Prostate gland (tissue), 2 donors: Measurements from ENCODE around the gene C10orf90. TPM values are rescaled to one million over a fixed set of nuclear protein-coding genes. Genes with fewer than 3 reads are reported as not detected.

Source experiments
- DNase-seq: peaks from one replicate; pipeline ENCODE4 v3.0.0-alpha.2; 2019; ENCODE audit warnings: low spot score
- H3K27ac ChIP-seq, 2 donors: fragments of 200-600 bp; sonication (generic); 2 replicates each; pipeline ENCODE4 v1.5.1; 2017 to 2019
- H3K27me3 ChIP-seq: fragments of 200-600 bp; sonication (generic); replicated peaks from 2 replicates; pipeline ENCODE4 v1.5.1; 2019; ENCODE audit not compliant: insufficient read depth
- H3K36me3 ChIP-seq, 2 donors: fragments of 200-600 bp; sonication (generic); 1 replicate in 1 of 2; 2 replicates in 1 of 2; pipeline versions ENCODE4 v1.5.1 to v1.8.1; 2017 to 2019
- H3K4me1 ChIP-seq: fragments of 200-600 bp; sonication (generic); replicated peaks from 2 replicates; pipeline ENCODE4 v1.5.1; 2019
- H3K4me3 ChIP-seq, 2 donors: fragments of 200-600 bp; sonication (generic); 2 replicates each; pipeline ENCODE4 v1.5.1; 2017 to 2019
- H3K9me3 ChIP-seq: fragments of 200-600 bp; sonication (generic); 2 replicates; pipeline ENCODE4 v1.5.1; 2017
- POLR2A ChIP-seq: fragments of 450-650 bp; IDR thresholded peaks from one replicate; pipeline ENCODE4 v1.6.1; 2016; ENCODE audit warnings: antibody characterized with exemption, mild to moderate bottlenecking
- POLR2AphosphoS5 ChIP-seq: sonication (generic); formaldehyde crosslinking; IDR thresholded peaks from one replicate; pipeline ENCODE4 v1.6.1; 2017; ENCODE audit warnings: antibody characterized with exemption
- WGBS: methylation state at CpG from one replicate; pipeline ENCODE4 v1.1.5; 2018; 5-methylcytosine and 5-hydroxymethylcytosine counted together
- intact Hi-C: fragments of 100-400 bp; cut with DNase I; formaldehyde crosslinking; loops from one replicate; pipeline ENCODE4 v1.14.2; 2022
- total RNA-seq, 2 donors: library from RNA; depleted of rRNA; stranded (reverse); fragments of >200 nt; gene quantifications; one replicate each; pipeline ENCODE4 v1.1.0, GENCODE V29; 2016
- TF ChIP-seq, protein P1 (sequence below), 4 experiments: fragments of 200-600 bp in 2 of 4; fragments of 450-650 bp in 2 of 4; sonication (generic) in 2 of 4; IDR thresholded peaks; 1 replicate in 3 of 4; 2 replicates in 1 of 4; pipeline ENCODE4 v1.5.1; 2016 to 2019; ENCODE audit warnings: antibody characterized with exemption in 4 of 4, mild to moderate bottlenecking in 2 of 4, moderate library complexity in 2 of 4

C10orf90 gene
- total RNA-seq, 2 donors from 2014 or later, result 0.45 TPM; not detected in 1

DNA sequence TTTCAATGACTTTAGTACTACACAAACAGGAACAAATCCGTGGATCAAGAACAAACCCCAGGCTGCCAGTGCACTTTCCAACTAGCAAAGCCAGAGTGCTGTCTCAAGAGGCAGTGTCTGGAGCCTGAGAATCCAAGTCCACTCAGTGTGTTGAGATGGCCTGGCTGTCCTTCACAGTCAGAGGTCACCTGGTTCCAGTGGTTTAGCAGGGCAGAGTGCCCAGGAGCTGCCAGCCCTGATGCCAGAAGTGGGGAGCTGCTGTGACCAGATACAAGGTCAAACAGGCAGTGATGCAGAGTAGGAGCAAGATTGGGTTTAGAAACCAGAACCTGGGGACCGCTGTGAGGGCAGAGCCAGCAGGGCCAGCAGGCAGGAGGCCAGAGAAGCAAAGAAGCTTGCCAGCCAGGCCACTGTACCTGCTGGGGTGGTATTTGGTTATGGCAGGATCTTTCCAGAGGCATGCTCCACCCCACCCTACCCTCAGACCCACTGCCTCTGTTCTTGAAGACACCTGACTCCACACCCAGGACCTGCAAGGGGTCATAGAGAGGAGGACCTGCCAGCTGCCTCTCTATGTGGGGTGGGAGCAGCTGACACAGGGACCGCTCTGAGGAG lies 35.6 kb upstream of the C10orf90 start:
- Histone ChIP-seq H3K4me1 (no peaks in the 10 kb centered on the region), H3K36me3 (no peaks in the 10 kb centered on the region), H3K4me3 (no peak overlapping the region), H3K27me3 (no peaks in the 10 kb centered on the region), H3K27ac (no peak overlapping the region), H3K9me3 (no peaks in the 10 kb centered on the region)
- no peak for DNase-seq
- WGBS, result 69% methylated on average over 3 of the region's 3 CpGs
- intact Hi-C loops, result no loop called here
- TF ChIP-seq, protein P1, sequence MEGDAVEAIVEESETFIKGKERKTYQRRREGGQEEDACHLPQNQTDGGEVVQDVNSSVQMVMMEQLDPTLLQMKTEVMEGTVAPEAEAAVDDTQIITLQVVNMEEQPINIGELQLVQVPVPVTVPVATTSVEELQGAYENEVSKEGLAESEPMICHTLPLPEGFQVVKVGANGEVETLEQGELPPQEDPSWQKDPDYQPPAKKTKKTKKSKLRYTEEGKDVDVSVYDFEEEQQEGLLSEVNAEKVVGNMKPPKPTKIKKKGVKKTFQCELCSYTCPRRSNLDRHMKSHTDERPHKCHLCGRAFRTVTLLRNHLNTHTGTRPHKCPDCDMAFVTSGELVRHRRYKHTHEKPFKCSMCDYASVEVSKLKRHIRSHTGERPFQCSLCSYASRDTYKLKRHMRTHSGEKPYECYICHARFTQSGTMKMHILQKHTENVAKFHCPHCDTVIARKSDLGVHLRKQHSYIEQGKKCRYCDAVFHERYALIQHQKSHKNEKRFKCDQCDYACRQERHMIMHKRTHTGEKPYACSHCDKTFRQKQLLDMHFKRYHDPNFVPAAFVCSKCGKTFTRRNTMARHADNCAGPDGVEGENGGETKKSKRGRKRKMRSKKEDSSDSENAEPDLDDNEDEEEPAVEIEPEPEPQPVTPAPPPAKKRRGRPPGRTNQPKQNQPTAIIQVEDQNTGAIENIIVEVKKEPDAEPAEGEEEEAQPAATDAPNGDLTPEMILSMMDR (IDR thresholded peaks at IDR 0.05), result no peak
- TF ChIP-seq POLR2AphosphoS5, result no peak
- TF ChIP-seq POLR2A, result no peak

DNA sequence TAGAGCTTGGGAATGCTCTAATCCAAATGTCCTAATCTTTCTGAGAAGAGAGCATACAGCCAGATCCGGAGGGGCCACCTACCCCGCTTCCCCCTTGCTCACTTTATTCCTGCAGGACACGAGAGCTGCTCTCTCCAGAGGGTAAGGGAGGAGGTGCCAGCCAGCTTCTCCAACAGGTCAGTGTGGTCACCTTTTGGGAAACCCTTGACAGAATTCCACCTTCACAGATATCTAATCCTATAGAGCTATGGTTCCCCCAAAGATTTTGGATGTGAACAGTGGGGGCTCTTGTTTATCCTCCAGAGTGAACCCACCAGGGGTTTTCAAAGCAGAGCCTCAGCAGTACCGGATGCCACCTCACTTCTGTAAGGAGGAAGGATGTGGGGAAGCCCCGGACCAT lies 34.6 kb upstream of the C10orf90 start:
- H3K27me3 ChIP-seq, result no peaks in the 10 kb centered on the region
- no peak overlapping the region for H3K27ac ChIP-seq
- H3K36me3 ChIP-seq, result no peaks in the 10 kb centered on the region
- H3K4me3 ChIP-seq, result no peak overlapping the region
- TF ChIP-seq POLR2AphosphoS5, result no peak
- TF ChIP-seq POLR2A, result no peak
- TF ChIP-seq, protein P1 (IDR thresholded peaks at IDR 0.05), result no peak
- intact Hi-C loops, result no loop called here
- no peaks in the 10 kb centered on the region for H3K4me1 ChIP-seq
- H3K9me3 ChIP-seq, result no peaks in the 10 kb centered on the region
- WGBS, result 66% methylated on average over 5 of the region's 5 CpGs
- no peak for DNase-seq

DNA sequence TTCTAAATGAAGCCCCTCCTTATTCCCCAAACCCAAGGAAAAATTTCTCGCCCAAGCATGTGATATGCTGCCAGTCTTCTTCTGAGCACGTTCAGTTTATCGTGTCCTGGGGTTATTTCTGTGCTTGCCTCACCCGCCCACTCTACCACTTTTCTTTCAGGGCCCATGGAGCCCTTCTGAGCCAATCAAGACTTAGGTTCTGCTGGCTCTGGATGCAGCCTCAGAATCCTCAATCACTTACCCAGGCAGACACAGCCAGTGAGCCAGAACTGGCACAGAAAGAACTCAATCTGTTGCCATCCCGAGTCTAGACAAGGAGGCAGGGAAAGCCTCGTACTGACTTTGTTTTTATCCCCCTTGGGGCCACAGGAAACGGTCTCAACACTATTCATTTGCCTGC lies 34.2 kb upstream of the C10orf90 start:
- intact Hi-C loops, result no loop called here
- Histone ChIP-seq H3K4me3 (no peak overlapping the region), H3K27me3 (no peaks in the 10 kb centered on the region), H3K9me3 (no peaks in the 10 kb centered on the region), H3K4me1 (no peaks in the 10 kb centered on the region), H3K27ac (no peak overlapping the region), H3K36me3 (no peaks in the 10 kb centered on the region)
- 54% methylated on average over 7 of the region's 7 CpGs for WGBS
- no peak for DNase-seq
- TF ChIP-seq POLR2AphosphoS5 (no peak), POLR2A (no peak)
- TF ChIP-seq, protein P1 (IDR thresholded peaks at IDR 0.05), result no peak

DNA sequence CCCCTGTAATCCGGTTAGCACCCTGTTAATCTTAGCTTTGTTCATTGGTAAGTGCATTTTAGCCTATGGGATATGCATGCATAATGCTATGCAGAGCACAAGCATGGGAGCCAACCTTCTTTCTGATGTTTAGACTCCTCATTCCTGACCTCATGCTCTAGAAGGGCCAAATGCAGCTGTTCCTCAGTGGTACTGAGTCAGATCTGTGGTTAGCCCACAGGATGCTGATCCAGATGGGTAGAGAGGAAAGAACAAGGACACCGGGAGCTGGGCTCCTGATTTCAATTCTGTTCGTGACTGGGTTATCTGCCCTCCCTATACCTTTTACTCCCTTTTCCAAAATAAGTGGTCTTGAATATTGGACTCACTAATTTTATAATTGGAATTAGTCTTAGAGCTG lies 31.7 kb upstream of the C10orf90 start:
- TF ChIP-seq POLR2A (no peak), POLR2AphosphoS5 (no peak)
- TF ChIP-seq, protein P1 (IDR thresholded peaks at IDR 0.05), result no peak
- no peak overlapping the region for H3K27ac ChIP-seq
- 87% methylated on average over 3 of the region's 3 CpGs for WGBS
- H3K9me3 ChIP-seq, result no peaks in the 10 kb centered on the region
- no peaks in the 10 kb centered on the region for H3K4me1 ChIP-seq
- H3K36me3 ChIP-seq, result no peaks in the 10 kb centered on the region
- H3K4me3 ChIP-seq, result no peak overlapping the region
- intact Hi-C loops, result no loop called here
- no peaks in the 10 kb centered on the region for H3K27me3 ChIP-seq
- DNase-seq, result no peak

DNA sequence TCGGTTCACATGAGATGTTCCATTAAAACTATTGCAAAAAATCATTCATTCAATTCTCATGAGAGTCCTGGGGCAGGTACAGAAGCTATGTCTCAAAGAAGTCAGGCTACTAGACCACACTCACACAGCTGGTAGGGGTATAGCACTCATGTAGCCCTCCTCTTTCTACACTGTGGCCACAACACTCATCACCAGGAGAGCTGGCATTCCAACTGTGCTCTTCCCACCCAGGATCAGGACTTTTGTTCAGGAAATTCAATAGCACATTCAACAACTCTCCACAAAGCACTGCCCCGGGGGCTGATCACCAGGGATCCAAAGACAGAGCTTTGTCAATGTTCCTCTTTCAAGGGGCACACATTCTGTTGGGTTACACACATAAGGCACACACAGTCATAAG lies 31.0 kb upstream of the C10orf90 start:
- 88% methylated on average over 2 of the region's 2 CpGs for WGBS
- no peaks in the 10 kb centered on the region for H3K36me3 ChIP-seq
- no peak for DNase-seq
- intact Hi-C loops, result no loop called here
- no peak overlapping the region for H3K4me3 ChIP-seq
- TF ChIP-seq POLR2A, result no peak
- no peak overlapping the region for H3K27ac ChIP-seq
- no peaks in the 10 kb centered on the region for H3K27me3 ChIP-seq
- no peaks in the 10 kb centered on the region for H3K9me3 ChIP-seq
- H3K4me1 ChIP-seq, result no peaks in the 10 kb centered on the region
